NOMO-1 treated with DMSO at 0.1 percent for 48 hours (cell line): ENCODE results near the gene HOXA6.

Experiments
- DNase-seq: peaks from one replicate; lab custom pipeline; 2025; ENCODE audit not compliant: unreplicated experiment; lab: John Stamatoyannopoulos, UW

Gene HOXA6

GRCh38 chr7:27141137-27141922 lies 6.2 kb downstream of the HOXA6 start:
- DNase-seq: no peak

- no peak for DNase-seq
Observed at GRCh38 chr7:27140126-27140857, 7.3 kb downstream of the HOXA6 start.

GRCh38 chr7:27139334-27140125 lies 8.0 kb downstream of the HOXA6 start:
- DNase-seq: no peak

- no peak for DNase-seq
Observed at GRCh38 chr7:27138985-27139333, 8.6 kb downstream of the HOXA6 start.

- no peak for DNase-seq
Observed at GRCh38 chr7:27138472-27138871, 9.1 kb downstream of the HOXA6 start.

GRCh38 chr7:27137640-27138315 lies 9.8 kb downstream of the HOXA6 start:
- DNase-seq: no peak

GRCh38 chr7:27134392-27134791 lies 13.2 kb downstream of the HOXA6 start:
- DNase-seq: peak; percentile 45

GRCh38 chr7:27133409-27134231 lies 14.0 kb downstream of the HOXA6 start:
- DNase-seq: no peak

- no peak for DNase-seq
Observed at GRCh38 chr7:27132978-27133377, 14.6 kb downstream of the HOXA6 start.

GRCh38 chr7:27132214-27132613 lies 15.4 kb downstream of the HOXA6 start:
- no peak for DNase-seq

GRCh38 chr7:27131390-27131819 lies 16.2 kb downstream of the HOXA6 start:
- DNase-seq: no peak

GRCh38 chr7:27130540-27131389 lies 16.8 kb downstream of the HOXA6 start, which contains the start of gene HOXA4:
Gene HOXA4, minus strand, starts transcription at chr7:27130757. Its CDS starts 24 bp downstream, at chr7:27130733.
- no peak for DNase-seq

- no peak for DNase-seq
Observed at GRCh38 chr7:27129729-27130539, 17.6 kb downstream of the HOXA6 start.

GRCh38 chr7:27128776-27129728 lies 18.5 kb downstream of the HOXA6 start:
- DNase-seq: no peak

GRCh38 chr7:27128034-27128433 lies 19.5 kb downstream of the HOXA6 start:
- no peak for DNase-seq

GRCh38 chr7:27126596-27127327 lies 20.8 kb downstream of the HOXA6 start:
- DNase-seq: no peak

- no peak for DNase-seq
Observed at GRCh38 chr7:27125986-27126394, 21.6 kb downstream of the HOXA6 start.
